HG03064 (cell line): Measurements from ENCODE around the gene FMO4.
"Not testable (repeated sequence)": the region's sequence is repeated elsewhere in the genome, so short reads cannot be mapped to it uniquely, and the experiment has no call there.

ENCODE experiments used
- ATAC-seq: cut with Tn5 transposase; IDR thresholded peaks from one replicate; pipeline ENCODE4 v1.9.1; 2021; ENCODE audit warnings: low read depth; ENCODE audit not compliant: unreplicated experiment

Gene FMO4

GRCh38 chr1:171334024-171334640 lies 20.1 kb downstream of the FMO4 start:
- ATAC-seq = no peak

- no peak for ATAC-seq
Observed at GRCh38 chr1:171335964-171336363, 22.0 kb downstream of the FMO4 start.

GRCh38 chr1:171339345-171339744 lies 25.4 kb downstream of the FMO4 start:
- ATAC-seq = not testable (repeated sequence)

GRCh38 chr1:171343727-171344472 lies 29.9 kb downstream of the FMO4 start:
- no peak for ATAC-seq

GRCh38 chr1:171344473-171344820 lies 30.5 kb downstream of the FMO4 start:
- no peak for ATAC-seq

- ATAC-seq = no peak
Observed at GRCh38 chr1:171345536-171345935, 31.6 kb downstream of the FMO4 start.

- no peak for ATAC-seq
Observed at GRCh38 chr1:171346881-171347280, 32.9 kb downstream of the FMO4 start.

GRCh38 chr1:171350594-171350993 lies 36.6 kb downstream of the FMO4 start:
- no peak for ATAC-seq

- ATAC-seq = no peak
Observed at GRCh38 chr1:171351961-171352360, 38.0 kb downstream of the FMO4 start.

- ATAC-seq = no peak
Observed at GRCh38 chr1:171352554-171352953, 38.6 kb downstream of the FMO4 start.

GRCh38 chr1:171355727-171356126 lies 41.7 kb downstream of the FMO4 start:
- ATAC-seq = no peak

- ATAC-seq = no peak
Observed at GRCh38 chr1:171357179-171357578, 43.2 kb downstream of the FMO4 start.

- not testable (repeated sequence) for ATAC-seq
Observed at GRCh38 chr1:171359355-171359648, 45.3 kb downstream of the FMO4 start.

- ATAC-seq = not testable (repeated sequence)
Observed at GRCh38 chr1:171359731-171360527, 45.9 kb downstream of the FMO4 start.

GRCh38 chr1:171366085-171366484 lies 52.1 kb downstream of the FMO4 start:
- ATAC-seq = no peak

GRCh38 chr1:171366816-171367215 lies 52.8 kb downstream of the FMO4 start:
- no peak for ATAC-seq

- ATAC-seq = no peak
Observed at GRCh38 chr1:171367436-171367835, 53.5 kb downstream of the FMO4 start.

- no peak for ATAC-seq
Observed at GRCh38 chr1:171372418-171373084, 58.6 kb downstream of the FMO4 start.

GRCh38 chr1:171373357-171374122 lies 59.6 kb downstream of the FMO4 start:
- ATAC-seq = not testable (repeated sequence)

- no peak for ATAC-seq
Observed at GRCh38 chr1:171379846-171380245, 65.9 kb downstream of the FMO4 start.

GRCh38 chr1:171381866-171382210 lies 67.9 kb downstream of the FMO4 start:
- ATAC-seq = no peak
